ENCODE data around the gene RPS18.
A peak's percentile ranks its signal among the peaks of the same experiment; 100 is the strongest.

Gene RPS18

DNA sequence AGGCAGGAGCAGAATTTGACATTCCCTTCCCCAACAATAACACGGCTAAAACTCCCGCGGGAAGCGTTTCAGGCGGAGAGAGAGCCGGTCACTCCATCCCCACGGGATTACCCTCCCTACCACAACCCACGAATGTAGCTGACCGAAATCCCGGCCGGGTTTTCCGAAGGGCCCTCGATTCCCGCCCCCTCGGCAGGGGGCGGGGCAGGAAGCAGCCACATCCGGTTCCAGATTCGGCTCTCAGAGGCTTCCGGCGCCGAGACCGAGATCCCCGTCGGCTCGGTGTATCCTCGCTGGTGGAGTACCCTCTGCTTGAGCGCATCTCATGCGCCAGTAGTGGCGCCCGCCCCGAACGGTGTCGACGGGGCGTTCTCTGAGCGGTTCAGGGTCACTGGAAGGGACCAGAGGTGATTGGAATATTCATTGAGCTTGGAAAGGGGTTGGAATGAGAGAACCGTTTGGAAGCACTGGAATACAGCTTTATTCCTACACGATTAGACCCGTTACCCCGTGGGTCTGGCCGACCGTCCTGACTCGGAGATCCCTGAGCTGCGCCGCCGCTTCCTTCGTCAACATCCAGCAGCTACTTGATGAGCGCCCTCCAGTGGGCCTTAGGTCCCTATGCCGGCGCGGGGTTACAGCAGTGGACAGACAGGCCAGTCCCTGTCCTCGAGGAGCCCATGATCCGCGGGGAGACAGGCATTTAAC lies 27.5 kb downstream of the RPS18 start:
- TF ChIP-seq, protein P1, sequence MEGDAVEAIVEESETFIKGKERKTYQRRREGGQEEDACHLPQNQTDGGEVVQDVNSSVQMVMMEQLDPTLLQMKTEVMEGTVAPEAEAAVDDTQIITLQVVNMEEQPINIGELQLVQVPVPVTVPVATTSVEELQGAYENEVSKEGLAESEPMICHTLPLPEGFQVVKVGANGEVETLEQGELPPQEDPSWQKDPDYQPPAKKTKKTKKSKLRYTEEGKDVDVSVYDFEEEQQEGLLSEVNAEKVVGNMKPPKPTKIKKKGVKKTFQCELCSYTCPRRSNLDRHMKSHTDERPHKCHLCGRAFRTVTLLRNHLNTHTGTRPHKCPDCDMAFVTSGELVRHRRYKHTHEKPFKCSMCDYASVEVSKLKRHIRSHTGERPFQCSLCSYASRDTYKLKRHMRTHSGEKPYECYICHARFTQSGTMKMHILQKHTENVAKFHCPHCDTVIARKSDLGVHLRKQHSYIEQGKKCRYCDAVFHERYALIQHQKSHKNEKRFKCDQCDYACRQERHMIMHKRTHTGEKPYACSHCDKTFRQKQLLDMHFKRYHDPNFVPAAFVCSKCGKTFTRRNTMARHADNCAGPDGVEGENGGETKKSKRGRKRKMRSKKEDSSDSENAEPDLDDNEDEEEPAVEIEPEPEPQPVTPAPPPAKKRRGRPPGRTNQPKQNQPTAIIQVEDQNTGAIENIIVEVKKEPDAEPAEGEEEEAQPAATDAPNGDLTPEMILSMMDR (IDR thresholded peaks at IDR 0.05; ENCODE audit: low read depth, low read length), result peak; percentile 63
- peak overlapping the region; percentile 83 for H3K4me3 ChIP-seq (ENCODE audit: low read depth, low read length)

DNA sequence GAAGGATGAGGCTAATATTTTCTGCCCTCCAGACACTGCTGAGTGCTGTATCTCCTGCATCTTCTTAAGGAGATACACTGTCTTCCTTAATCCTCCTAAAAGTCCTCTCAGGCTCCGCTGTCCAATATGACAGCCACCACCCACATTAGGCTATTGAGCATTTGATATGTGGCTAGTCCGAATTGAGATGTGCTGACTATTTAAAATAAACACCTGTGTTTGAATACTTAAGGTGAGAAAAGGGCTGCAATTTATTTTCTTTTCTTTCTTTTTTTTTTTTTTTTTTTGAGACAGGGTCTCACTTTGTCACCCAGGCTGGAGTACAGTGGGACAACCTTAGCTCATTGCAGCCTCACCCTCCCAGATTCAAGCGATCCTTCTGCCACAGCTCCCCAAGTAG lies 30.0 kb downstream of the RPS18 start:
- TF ChIP-seq, protein P1 (IDR thresholded peaks at IDR 0.05; ENCODE audit: low read depth, low read length), result no peak
- no peak overlapping the region for H3K4me3 ChIP-seq (ENCODE audit: low read depth, low read length)

DNA sequence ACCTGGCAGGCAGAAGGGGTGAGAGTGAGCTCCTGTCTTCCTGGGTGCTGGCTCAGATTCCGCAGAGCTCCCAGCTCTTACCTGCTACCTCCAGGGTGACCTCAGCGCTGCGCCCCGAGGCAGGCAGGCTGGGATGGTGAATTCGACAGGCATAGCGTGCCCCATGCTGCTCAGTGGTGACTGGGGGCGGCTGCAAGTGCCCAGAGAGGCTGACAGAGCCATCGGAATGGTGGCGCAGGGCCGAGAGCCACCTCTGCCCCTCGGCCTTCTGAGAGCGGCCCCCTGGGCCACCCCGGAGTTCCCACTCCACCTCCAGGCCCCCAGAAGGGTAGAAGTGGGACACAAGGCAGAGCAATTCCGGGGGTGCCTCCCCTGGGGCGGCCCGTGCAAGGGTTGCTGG lies 32.3 kb downstream of the RPS18 start:
- no peak overlapping the region for H3K4me3 ChIP-seq (ENCODE audit: low read depth, low read length)
- TF ChIP-seq, protein P1 (IDR thresholded peaks at IDR 0.05; ENCODE audit: low read depth, low read length), result no peak

DNA sequence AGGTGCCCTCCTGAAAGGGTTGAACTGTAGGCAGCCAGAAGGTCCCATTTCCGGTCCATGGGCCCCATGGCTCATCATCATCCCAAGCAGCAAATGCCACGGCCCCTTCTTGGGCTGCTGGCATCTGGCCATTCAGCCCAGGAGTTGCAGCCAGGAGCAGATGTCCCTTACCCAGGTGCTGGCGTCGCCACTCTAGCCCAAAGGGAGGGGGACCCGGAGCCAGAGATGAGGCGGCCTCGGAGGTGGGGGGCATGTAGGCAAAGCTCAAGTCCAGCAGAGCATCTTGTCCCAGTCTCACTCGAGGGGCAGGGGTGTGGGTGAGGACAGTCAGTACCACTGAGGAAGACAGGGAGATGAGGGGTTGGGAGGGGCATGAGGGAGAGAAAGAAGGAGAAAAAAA lies 33.2 kb downstream of the RPS18 start:
- TF ChIP-seq, protein P1 (IDR thresholded peaks at IDR 0.05; ENCODE audit: low read depth, low read length), result no peak
- H3K4me3 ChIP-seq (ENCODE audit: low read depth, low read length), result no peak overlapping the region

DNA sequence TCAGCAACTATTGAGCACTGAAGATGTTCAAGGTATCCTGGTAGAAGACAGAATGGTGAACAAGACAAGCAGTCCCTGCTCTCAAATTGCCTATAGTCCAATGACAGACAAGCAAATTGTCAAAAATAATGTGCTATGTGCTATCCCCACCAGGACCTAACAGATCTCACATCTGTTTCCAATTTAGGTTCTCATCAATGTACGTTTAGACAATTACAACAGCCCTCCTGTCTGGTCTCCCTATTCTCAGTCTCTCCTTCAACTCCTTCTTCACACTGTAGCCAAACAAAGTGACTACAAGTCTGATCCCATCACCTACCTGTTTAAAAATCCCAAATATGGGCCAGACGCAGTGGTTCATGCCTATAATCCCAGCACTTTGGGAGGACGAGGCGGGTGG lies 34.5 kb downstream of the RPS18 start:
- TF ChIP-seq, protein P1 (IDR thresholded peaks at IDR 0.05; ENCODE audit: low read depth, low read length), result no peak
- no peak overlapping the region for H3K4me3 ChIP-seq (ENCODE audit: low read depth, low read length)

DNA sequence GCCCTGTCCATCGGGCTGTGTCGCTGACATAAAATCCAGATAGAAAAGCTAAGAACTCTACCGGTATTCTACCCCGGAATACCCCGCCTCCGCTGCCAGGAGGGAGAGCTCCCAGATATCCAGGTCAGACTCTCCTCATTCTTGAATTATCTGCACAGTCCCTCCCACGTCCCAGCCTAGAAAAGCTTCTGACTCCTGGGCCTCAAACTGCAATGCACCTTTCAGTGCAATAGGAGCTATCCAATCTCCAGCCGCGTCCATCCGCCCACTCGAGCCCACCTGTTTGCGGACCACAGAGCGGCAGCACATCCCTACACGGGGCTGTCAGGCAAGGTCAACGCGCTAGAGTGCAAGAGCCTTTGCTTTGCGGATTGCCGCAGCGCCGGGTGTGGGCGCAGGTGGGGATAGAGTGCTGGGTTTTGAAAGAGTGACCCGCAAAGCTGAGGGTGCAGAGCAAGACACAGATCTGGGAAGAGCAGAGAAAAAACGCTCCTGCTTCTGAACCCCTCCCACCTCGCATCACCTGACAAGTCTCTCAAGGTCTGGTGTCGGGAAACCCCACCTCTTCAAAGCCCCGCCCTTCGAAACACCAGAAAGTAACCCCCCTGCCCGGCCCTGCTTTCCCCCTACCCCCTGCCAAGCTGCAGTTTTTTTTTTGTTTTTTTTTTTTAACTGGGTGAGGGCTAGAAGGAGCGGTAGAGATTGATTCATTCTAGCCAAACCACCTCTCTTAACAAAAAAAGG lies 40.7 kb downstream of the RPS18 start:
- TF ChIP-seq, protein P1 (IDR thresholded peaks at IDR 0.05; ENCODE audit: low read depth, low read length), result no peak
- H3K4me3 ChIP-seq (ENCODE audit: low read depth, low read length), result peak overlapping the region; percentile 87

DNA sequence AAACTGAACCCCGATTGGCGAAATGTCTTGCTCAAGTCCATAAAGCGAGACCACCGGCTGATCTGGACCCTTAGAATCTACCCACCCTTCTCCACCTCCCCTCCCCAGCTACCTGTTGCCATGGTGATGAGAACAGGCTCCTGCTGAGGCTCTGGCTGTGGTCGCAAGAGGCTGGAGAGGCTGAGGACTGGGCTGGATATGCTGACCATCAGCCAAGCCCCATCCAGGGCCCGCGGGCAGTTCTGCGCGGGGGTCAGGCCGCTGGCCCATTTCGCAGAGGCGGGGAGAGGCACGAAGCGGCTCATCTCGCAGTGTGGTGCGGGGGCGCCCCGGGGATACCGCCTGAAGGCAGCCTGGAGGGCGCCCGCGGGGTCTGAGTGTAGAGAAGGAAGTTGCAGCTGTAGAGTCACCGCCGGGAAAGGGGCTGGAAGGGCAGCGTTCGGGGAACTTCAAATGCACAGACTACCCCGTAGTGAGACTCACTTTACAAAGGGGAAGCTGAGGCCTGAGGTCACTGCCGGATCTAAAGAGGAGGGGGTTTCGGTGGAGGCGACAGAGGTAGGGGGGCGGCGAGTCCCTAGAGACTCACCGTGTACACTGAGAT lies 41.3 kb downstream of the RPS18 start:
- TF ChIP-seq, protein P1 (IDR thresholded peaks at IDR 0.05; ENCODE audit: low read depth, low read length), result no peak
- peak overlapping the region; percentile 87 for H3K4me3 ChIP-seq (ENCODE audit: low read depth, low read length)

All from WI38 (cell line).